Measurements from ENCODE around the gene HES7.

DNA sequence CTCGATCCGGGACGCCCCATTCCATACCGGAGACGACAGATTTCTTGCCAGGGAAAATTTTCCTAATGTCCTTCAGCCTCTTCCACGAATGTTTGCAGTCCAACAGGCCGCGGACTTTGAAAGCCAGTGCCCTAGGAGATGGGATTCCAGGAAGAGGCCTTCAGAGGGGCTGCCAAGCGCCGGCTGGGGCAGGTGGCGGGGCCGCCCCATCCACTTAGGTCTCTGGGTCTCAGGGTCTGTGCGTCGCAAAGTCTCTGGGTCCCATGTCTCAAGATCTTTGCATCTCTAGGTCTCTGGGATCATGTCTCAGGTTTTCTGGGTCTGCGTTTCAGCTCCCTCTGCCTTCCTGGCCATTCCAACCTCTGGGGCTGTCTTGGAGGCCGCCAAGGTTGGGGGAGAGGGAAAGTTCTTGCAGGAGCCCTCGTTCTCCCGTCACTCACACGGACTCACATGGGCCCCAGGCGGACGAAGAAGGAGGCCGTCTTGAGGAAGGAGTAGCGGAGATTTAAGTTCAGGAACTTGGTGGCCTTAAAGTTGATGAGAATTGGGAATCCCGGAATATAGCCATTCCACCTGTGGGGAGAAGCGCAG, 43.6 kb downstream of the HES7 start:
- TF ChIP-seq, protein P1, sequence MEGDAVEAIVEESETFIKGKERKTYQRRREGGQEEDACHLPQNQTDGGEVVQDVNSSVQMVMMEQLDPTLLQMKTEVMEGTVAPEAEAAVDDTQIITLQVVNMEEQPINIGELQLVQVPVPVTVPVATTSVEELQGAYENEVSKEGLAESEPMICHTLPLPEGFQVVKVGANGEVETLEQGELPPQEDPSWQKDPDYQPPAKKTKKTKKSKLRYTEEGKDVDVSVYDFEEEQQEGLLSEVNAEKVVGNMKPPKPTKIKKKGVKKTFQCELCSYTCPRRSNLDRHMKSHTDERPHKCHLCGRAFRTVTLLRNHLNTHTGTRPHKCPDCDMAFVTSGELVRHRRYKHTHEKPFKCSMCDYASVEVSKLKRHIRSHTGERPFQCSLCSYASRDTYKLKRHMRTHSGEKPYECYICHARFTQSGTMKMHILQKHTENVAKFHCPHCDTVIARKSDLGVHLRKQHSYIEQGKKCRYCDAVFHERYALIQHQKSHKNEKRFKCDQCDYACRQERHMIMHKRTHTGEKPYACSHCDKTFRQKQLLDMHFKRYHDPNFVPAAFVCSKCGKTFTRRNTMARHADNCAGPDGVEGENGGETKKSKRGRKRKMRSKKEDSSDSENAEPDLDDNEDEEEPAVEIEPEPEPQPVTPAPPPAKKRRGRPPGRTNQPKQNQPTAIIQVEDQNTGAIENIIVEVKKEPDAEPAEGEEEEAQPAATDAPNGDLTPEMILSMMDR (IDR thresholded peaks at IDR 0.05; ENCODE audit: low read length) = no peak
- TF ChIP-seq EZH2phosphoT487 (IDR thresholded peaks at IDR 0.05; ENCODE audit: low read length) (no peak), EZH2 (optimal IDR thresholded peaks at IDR 0.05; ENCODE audit: low read depth, low read length) (no peak)

Data from MM.1S (cell line).